PC-3 (cell line): ENCODE measurements around the gene CCDC87. TPM values are rescaled to one million over a fixed set of nuclear protein-coding genes. Genes with fewer than 3 reads are reported as not detected.
"Not testable (repeated sequence)": the region's sequence is repeated elsewhere in the genome, so short reads cannot be mapped to it uniquely, and the experiment has no call there.

Experiments
- ATAC-seq: fragments of 200-7000 bp; cut with Tn5 transposase; 2 replicates; pipeline ENCODE4 v1.9.1; 2020; ENCODE audit warnings: mild to moderate bottlenecking, moderate library complexity
- BruUV-seq: library from RNA; stranded (reverse); fragments of 400-500 nt; replicated peaks from 2 replicates; lab custom pipeline; 2021; lab: Mats Ljungman, UMichigan
- CTCF ChIA-PET: fragments of 300-600 bp; sonication (Branson Sonifier 250); formaldehyde crosslinking; loops from one replicate; lab custom pipeline; 2022; ENCODE audit warnings: antibody characterized with exemption; lab: Charles Lee
- POLR2A ChIA-PET: fragments of 300-600 bp; sonication (Branson Sonifier 250); formaldehyde crosslinking; loops from one replicate; lab custom pipeline; 2022; ENCODE audit warnings: antibody characterized with exemption; ENCODE audit not compliant: unreplicated experiment; lab: Charles Lee
- DNase-seq: peaks from one replicate; pipeline ENCODE4 v3.0.0-alpha.2; 2015
- H2AFZ ChIP-seq: fragments of 300-600 bp; sonication (generic); 2 replicates; pipeline ENCODE4 v1.6.0; 2016; ENCODE audit warnings: antibody characterized with exemption, low read length
- H3F3A ChIP-seq: fragments of 300-600 bp; sonication (generic); one replicate; pipeline ENCODE4 v1.6.0; 2017; ENCODE audit warnings: antibody characterized with exemption, low read length, control low read depth, mild to moderate bottlenecking; ENCODE audit not compliant: unreplicated experiment
- H3K27ac ChIP-seq: fragments of 300-600 bp; sonication (generic); 2 replicates; pipeline ENCODE4 v1.5.1; 2016; ENCODE audit warnings: mild to moderate bottlenecking, low read length
- H3K27me3 ChIP-seq: fragments of 300-600 bp; sonication (generic); 2 replicates; pipeline ENCODE4 v1.6.1; 2016; ENCODE audit warnings: low read length, mixed read lengths
- H3K36me3 ChIP-seq: fragments of 300-600 bp; sonication (generic); 2 replicates; pipeline ENCODE4 v1.6.1; 2016; ENCODE audit warnings: low read depth, mixed run types, low read length, mixed read lengths
- H3K4me1 ChIP-seq: fragments of 300-600 bp; sonication (generic); 2 replicates; pipeline ENCODE4 v1.5.1; 2016; ENCODE audit warnings: low read length; ENCODE audit not compliant: insufficient read depth
- H3K4me2 ChIP-seq: fragments of 300-600 bp; sonication (generic); 2 replicates; pipeline ENCODE4 v1.6.0; 2016; ENCODE audit warnings: low read length
- H3K4me3 ChIP-seq: fragments of 300-600 bp; sonication (generic); 2 replicates; pipeline ENCODE4 v1.5.1; 2016; ENCODE audit warnings: mild to moderate bottlenecking, low read length, mixed read lengths
- H3K79me2 ChIP-seq: fragments of 300-600 bp; sonication (generic); 2 replicates; pipeline ENCODE4 v1.6.1; 2017; ENCODE audit warnings: low read length, mixed read lengths
- H3K9ac ChIP-seq: fragments of 300-600 bp; sonication (generic); 2 replicates; pipeline ENCODE4 v1.6.0; 2016; ENCODE audit warnings: mild to moderate bottlenecking, low read length
- H3K9me2 ChIP-seq: fragments of 300-600 bp; sonication (generic); replicated peaks from 2 replicates; pipeline ENCODE4 v1.6.1; 2016; ENCODE audit warnings: mixed run types, low read length, mixed read lengths
- H3K9me3 ChIP-seq: fragments of 300-600 bp; sonication (generic); 2 replicates; pipeline ENCODE4 v1.6.1; 2016; ENCODE audit warnings: low read length, mixed read lengths
- H4K20me1 ChIP-seq: fragments of 300-600 bp; sonication (generic); 2 replicates; pipeline ENCODE4 v1.6.1; 2016; ENCODE audit warnings: low read length, mixed read lengths
- CTCF ChIP-seq: fragments of 300-600 bp; sonication (generic); conservative IDR thresholded peaks from 2 replicates; pipeline ENCODE4 v1.5.1; 2017; ENCODE audit warnings: antibody characterized with exemption, low read depth, mild to moderate bottlenecking, low read length
- EZH2 ChIP-seq: fragments of 300-600 bp; sonication (generic); IDR thresholded peaks from one replicate; pipeline ENCODE4 v1.6.1; 2017; ENCODE audit warnings: antibody characterized with exemption, mild to moderate bottlenecking, low read length; ENCODE audit not compliant: unreplicated experiment
- EZH2phosphoT487 ChIP-seq: fragments of 300-600 bp; sonication (generic); IDR thresholded peaks from 2 replicates; pipeline ENCODE4 v1.6.1; 2018; ENCODE audit warnings: mild to moderate bottlenecking, antibody characterized with exemption, low read length, borderline replicate concordance
- intact Hi-C: fragments of 100-400 bp; cut with micrococcal nuclease; formaldehyde crosslinking; loops from 2 replicates; pipeline ENCODE4 v1.9.0; 2023
- total RNA-seq: library from RNA; depleted of rRNA; stranded (reverse); fragments of >200 nt; gene quantifications from 2 replicates; pipeline ENCODE4 v1.2.3, GENCODE V29; 2014

CCDC87 gene
- total RNA-seq, 1 experiment from 2014 or later = 0.69 TPM

DNA sequence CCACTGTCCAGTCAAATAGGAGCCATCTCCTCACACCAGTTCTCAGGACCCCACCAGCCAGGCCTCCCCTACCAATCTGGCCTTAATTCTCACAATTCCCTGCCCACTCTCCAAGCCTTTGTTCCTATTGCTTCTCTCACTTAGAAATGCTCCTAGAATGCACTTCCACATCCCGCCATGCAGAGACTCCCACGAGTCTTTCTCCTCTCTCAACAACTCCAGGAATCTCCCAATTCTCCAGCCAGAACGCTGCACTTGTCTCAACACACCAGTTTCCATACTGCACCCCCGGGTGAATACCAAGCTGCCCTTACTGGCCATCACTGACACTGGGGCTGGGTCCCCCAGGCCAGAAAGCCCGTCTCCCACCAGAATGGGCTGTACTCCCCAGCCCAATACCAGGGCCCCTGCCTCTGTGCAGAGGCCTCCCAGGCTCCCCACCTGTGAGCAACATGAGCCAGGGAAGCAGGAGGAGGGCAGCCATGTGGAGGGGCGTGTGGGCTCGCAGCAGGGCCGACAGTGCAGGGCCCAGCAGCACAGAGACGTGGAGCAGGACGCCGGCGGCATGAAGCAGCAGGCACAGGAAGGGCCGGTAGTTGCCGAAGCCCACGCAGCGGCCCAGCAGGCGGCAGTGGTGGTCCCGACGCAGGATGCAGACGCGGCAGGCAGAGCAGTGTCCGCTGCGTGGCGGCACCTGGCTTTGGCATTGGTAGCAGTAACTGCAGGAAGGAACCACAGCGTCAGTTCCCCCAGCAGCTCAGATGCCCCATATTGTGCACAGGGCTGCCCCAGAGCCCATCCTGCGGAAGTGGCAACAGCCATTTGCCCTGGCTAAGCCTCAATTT, 49.4 kb downstream of the CCDC87 start:
- Histone ChIP-seq H3K9ac (no peak overlapping the region), H3K4me1 (peaks cover 21% of the 10 kb centered on the region), H2AFZ (no peak overlapping the region), H3K4me3 (no peak overlapping the region), H3K36me3 (no peaks in the 10 kb centered on the region), H3K4me2 (no peak overlapping the region), H3F3A (no peaks in the 10 kb centered on the region), H3K9me2 (no peaks in the 10 kb centered on the region), H3K27me3 (no peaks in the 10 kb centered on the region), H3K79me2 (0 out of 2 replicates have a peak, but pooled peaks cover 4% of the 10 kb centered on the region), H4K20me1 (no peaks in the 10 kb centered on the region), H3K9me3 (no peaks in the 10 kb centered on the region), H3K27ac (no peak overlapping the region)
- ChIA-PET POLR2A (no interaction called here), CTCF (no interaction called here)
- TF ChIP-seq EZH2 = no peak
- TF ChIP-seq CTCF = no peak
- TF ChIP-seq EZH2phosphoT487 = no peak
- no peak for DNase-seq
- intact Hi-C loops = no loop called here
- no TSS peak for BruUV-seq
- ATAC-seq = no peak

DNA sequence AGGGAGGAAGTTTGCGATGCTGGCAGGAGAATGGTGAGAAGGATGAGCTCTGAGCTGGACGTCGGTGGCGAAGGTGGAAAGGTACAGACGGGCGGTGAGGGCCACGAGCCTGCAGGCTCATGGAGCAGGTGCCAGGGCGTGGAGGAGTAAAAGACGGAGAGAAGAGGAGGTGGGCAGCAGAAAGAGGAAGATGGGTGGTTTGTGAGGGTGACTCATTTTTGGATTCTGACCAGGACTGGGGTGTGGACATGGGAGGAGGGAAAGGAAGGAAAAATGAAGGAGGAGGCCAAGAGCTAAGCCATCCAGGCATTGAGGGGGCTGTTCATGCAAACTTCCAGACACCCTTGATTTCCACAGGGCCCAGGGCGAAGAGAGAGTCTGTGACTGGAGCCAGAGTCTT, 50.5 kb downstream of the CCDC87 start:
- no peaks in the 10 kb centered on the region for H3K27me3 ChIP-seq
- ChIA-PET CTCF (no interaction called here), POLR2A (no interaction called here)
- intact Hi-C loops = no loop called here
- H3K36me3 ChIP-seq = no peaks in the 10 kb centered on the region
- peaks cover 21% of the 10 kb centered on the region for H3K4me1 ChIP-seq
- H3F3A ChIP-seq = no peaks in the 10 kb centered on the region
- BruUV-seq = no TSS peak
- no peaks in the 10 kb centered on the region for H4K20me1 ChIP-seq
- no peak overlapping the region for H3K4me3 ChIP-seq
- 0 out of 2 replicates have a peak overlapping the region, but pooled peaks have one; percentile 13 for H3K4me2 ChIP-seq
- H3K9ac ChIP-seq = no peak overlapping the region
- no peak overlapping the region for H2AFZ ChIP-seq
- peak; percentile 65 for DNase-seq
- no peaks in the 10 kb centered on the region for H3K9me3 ChIP-seq
- H3K27ac ChIP-seq = no peak overlapping the region
- TF ChIP-seq CTCF (no peak), EZH2 (no peak), EZH2phosphoT487 (no peak)
- 0 out of 2 replicates have a peak, but pooled peaks cover 4% of the 10 kb centered on the region for H3K79me2 ChIP-seq
- H3K9me2 ChIP-seq = no peaks in the 10 kb centered on the region
- peak; percentile 14; the same call in 1 of the 2 replicates for ATAC-seq

- no peak overlapping the region for H3K27ac ChIP-seq
- intact Hi-C loops = no loop called here
- H2AFZ ChIP-seq = no peak overlapping the region
- no peaks in the 10 kb centered on the region for H3K9me2 ChIP-seq
- TF ChIP-seq EZH2phosphoT487 (no peak), CTCF (no peak), EZH2 (no peak)
- no peak overlapping the region for H3K4me2 ChIP-seq
- no peaks in the 10 kb centered on the region for H3K36me3 ChIP-seq
- ATAC-seq (no peak), DNase-seq (no peak)
- H3K4me3 ChIP-seq = no peak overlapping the region
- BruUV-seq = no TSS peak
- ChIA-PET CTCF (no interaction called here), POLR2A (interaction anchor here (0.6 kb wide), 1 partner anchor 75 kb away, joined by 6 read pairs; no protein-coding TSS in a partner anchor)
- no peak overlapping the region for H3K9ac ChIP-seq
- no peaks in the 10 kb centered on the region for H3F3A ChIP-seq
- H4K20me1 ChIP-seq = no peaks in the 10 kb centered on the region
- 0 out of 2 replicates have a peak, but pooled peaks cover 4% of the 10 kb centered on the region for H3K79me2 ChIP-seq
- no peaks in the 10 kb centered on the region for H3K9me3 ChIP-seq
- peaks cover 21% of the 10 kb centered on the region for H3K4me1 ChIP-seq
- H3K27me3 ChIP-seq = no peaks in the 10 kb centered on the region
Observed at GRCh38 chr11:66541892-66542291, 51.0 kb downstream of the CCDC87 start.

GRCh38 chr11:66540598-66540997, 52.3 kb downstream of the CCDC87 start:
- H4K20me1 ChIP-seq, H3K9me2 ChIP-seq, H3K27ac ChIP-seq, H2AFZ ChIP-seq, DNase-seq, H3K9me3 ChIP-seq, H3K27me3 ChIP-seq, intact Hi-C loops, CTCF ChIA-PET, H3K36me3 ChIP-seq, POLR2A ChIA-PET, H3K4me3 ChIP-seq, ATAC-seq, BruUV-seq, H3K79me2 ChIP-seq, H3F3A ChIP-seq, H3K9ac ChIP-seq, H3K4me2 ChIP-seq: not testable (repeated sequence)
- H3K4me1 ChIP-seq = peaks cover 21% of the 10 kb centered on the region
